Peyer's patch (tissue), 4 donors: ENCODE results near the gene C12orf57. TPM values are rescaled to one million over a fixed set of nuclear protein-coding genes. Genes with fewer than 3 reads are reported as not detected.

Experiments used
- DNase-seq, 3 donors: peaks; one replicate each; pipeline ENCODE4 v3.0.0-alpha.2; 2017 to 2019
- H3K27ac ChIP-seq, 4 donors: fragments of 200-600 bp; sonication (generic); one replicate each; pipeline ENCODE4 v1.5.1; 2016 to 2019
- H3K27me3 ChIP-seq, 2 donors: fragments of 200-600 bp; sonication (generic); one replicate each; pipeline ENCODE4 v1.5.1; 2019
- H3K36me3 ChIP-seq, 3 donors: fragments of 200-600 bp; sonication (generic); one replicate each; pipeline ENCODE4 v1.5.1; 2016 to 2019
- H3K4me1 ChIP-seq, 4 donors: fragments of 200-600 bp; sonication (generic); one replicate each; pipeline ENCODE4 v1.5.1; 2016 to 2019
- H3K4me3 ChIP-seq, 4 donors: fragments of 200-600 bp; sonication (generic); 1 replicate in 3 of 4; 2 replicates in 1 of 4; pipeline ENCODE4 v1.5.1; 2016 to 2019; ENCODE audit warnings: mild to moderate bottlenecking in 1 of 4
- H3K9me3 ChIP-seq, 4 donors: fragments of 200-600 bp; sonication (generic); one replicate each; pipeline ENCODE4 v1.5.1; 2016 to 2019; ENCODE audit warnings: mild to moderate bottlenecking in 1 of 4
- CTCF ChIP-seq, 6 experiments: fragments of 450-650 bp in 4 of 6; fragments of 200-600 bp in 2 of 6; sonication (generic) in 1 of 6; IDR thresholded peaks; one replicate each; pipeline ENCODE4 v1.5.1; 2017 to 2019; ENCODE audit warnings: antibody characterized with exemption in 6 of 6, mild to moderate bottlenecking in 3 of 6, moderate library complexity in 1 of 6
- POLR2A ChIP-seq, 2 donors: fragments of 450-650 bp; IDR thresholded peaks; one replicate each; pipeline ENCODE4 v1.5.1; 2017; ENCODE audit warnings: antibody characterized with exemption in 2 of 2, mild to moderate bottlenecking in 2 of 2, moderate library complexity in 2 of 2
- total RNA-seq, 4 donors: library from RNA; depleted of rRNA; stranded (reverse); fragments of >200 nt; gene quantifications; one replicate each; pipeline ENCODE4 v1.1.0, GENCODE V29; 2016

Gene C12orf57
- total RNA-seq, 4 donors from 2014 or later = 146 to 339 (median 156) TPM

- peak in 2 of 3 donors; percentile 78 to 82 for DNase-seq
- H3K9me3 ChIP-seq = no peaks in the 10 kb centered on the region
- H3K4me1 ChIP-seq = peaks cover 8 to 73% (median 15%) of the 10 kb centered on the region in 4 donors
- TF ChIP-seq CTCF (IDR thresholded peaks at IDR 0.05) (no peak), POLR2A (IDR thresholded peaks at IDR 0.05) (peak in 1 of 2 donors; percentile 49)
- H3K36me3 ChIP-seq = no peaks in the 10 kb centered on the region
- H3K27ac ChIP-seq = peak within 1 kb of the TSS; percentile 92 to 95 (median 94)
- H3K27me3 ChIP-seq = no peaks in the 10 kb centered on the region
- peak within 1 kb of the TSS; percentile 68 to 98 (median 84) for H3K4me3 ChIP-seq
Measured at GRCh38 chr12:6927379-6928021, 16.3 kb upstream of the C12orf57 start, which contains the start of gene ATN1. Gene ATN1 (plus strand): TSS chr12:6927959. CDS start chr12:6934002, 6,043 bp downstream.

GRCh38 chr12:6928022-6928702 lies 15.7 kb upstream of the C12orf57 start:
- H3K4me3 ChIP-seq = peak overlapping the region; percentile 68 to 98 (median 84)
- peak overlapping the region; percentile 92 to 95 (median 94) for H3K27ac ChIP-seq
- no peaks in the 10 kb centered on the region for H3K27me3 ChIP-seq
- no peaks in the 10 kb centered on the region for H3K9me3 ChIP-seq
- TF ChIP-seq CTCF (IDR thresholded peaks at IDR 0.05) (no peak), POLR2A (IDR thresholded peaks at IDR 0.05) (no peak)
- H3K36me3 ChIP-seq = no peaks in the 10 kb centered on the region
- DNase-seq = peak in 1 of 3 donors; percentile 60
- H3K4me1 ChIP-seq = peaks cover 5 to 73% (median 13%) of the 10 kb centered on the region in 4 donors

GRCh38 chr12:6928703-6929407 lies 15.0 kb upstream of the C12orf57 start:
- Histone ChIP-seq H3K27ac (peak overlapping the region; percentile 92 to 95 (median 94)), H3K27me3 (no peaks in the 10 kb centered on the region), H3K9me3 (no peaks in the 10 kb centered on the region), H3K36me3 (peaks cover 0 to 4% (median 0%) of the 10 kb centered on the region in 3 donors), H3K4me1 (peaks cover 5 to 68% (median 13%) of the 10 kb centered on the region in 4 donors), H3K4me3 (peak overlapping the region; percentile 68 to 98 (median 84))
- TF ChIP-seq CTCF (IDR thresholded peaks at IDR 0.05) = no peak
- TF ChIP-seq POLR2A (IDR thresholded peaks at IDR 0.05) = no peak
- no peak for DNase-seq

GRCh38 chr12:6929466-6930452 lies 14.1 kb upstream of the C12orf57 start:
- TF ChIP-seq CTCF (IDR thresholded peaks at IDR 0.05) (no peak), POLR2A (IDR thresholded peaks at IDR 0.05) (no peak)
- peaks cover under 1 to 66% (median 13%) of the 10 kb centered on the region in 4 donors for H3K4me1 ChIP-seq

More at GRCh38 chr12:6929466-6930452, 14.1 kb upstream of the C12orf57 start:
- Histone ChIP-seq H3K27ac (peak overlapping the region; percentile 92 to 95 (median 94)), H3K4me3 (peak overlapping the region; percentile 68 to 98 (median 84)), H3K27me3 (no peaks in the 10 kb centered on the region), H3K9me3 (no peaks in the 10 kb centered on the region), H3K36me3 (peaks cover 0 to 13% (median 0%) of the 10 kb centered on the region in 3 donors)
- DNase-seq = no peak
